ENCODE results near the gene HOMER2.
"Not testable (repeated sequence)": the region's sequence is repeated elsewhere in the genome, so short reads cannot be mapped to it uniquely, and the experiment has no call there.

HOMER2 gene

DNA sequence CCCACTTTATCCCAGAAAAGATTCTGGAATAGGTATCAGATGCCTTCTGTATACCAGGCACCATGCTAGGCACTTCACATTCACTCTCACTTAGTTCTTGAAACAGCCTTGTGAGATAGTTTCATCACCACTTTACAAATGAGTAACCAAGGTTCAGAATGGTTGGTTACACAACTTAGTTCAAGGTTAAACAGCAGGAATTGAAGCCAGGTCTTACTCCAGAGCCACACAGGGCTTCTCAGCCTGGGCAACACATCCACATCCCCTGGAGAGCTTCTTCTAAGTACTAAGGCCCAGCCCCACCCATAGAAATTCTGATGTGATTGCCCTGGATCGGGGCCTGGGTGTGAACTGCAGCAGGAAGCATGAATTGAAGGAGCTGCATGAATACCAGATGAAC, 124.4 kb downstream of the HOMER2 start:
- TF ChIP-seq, protein P1, sequence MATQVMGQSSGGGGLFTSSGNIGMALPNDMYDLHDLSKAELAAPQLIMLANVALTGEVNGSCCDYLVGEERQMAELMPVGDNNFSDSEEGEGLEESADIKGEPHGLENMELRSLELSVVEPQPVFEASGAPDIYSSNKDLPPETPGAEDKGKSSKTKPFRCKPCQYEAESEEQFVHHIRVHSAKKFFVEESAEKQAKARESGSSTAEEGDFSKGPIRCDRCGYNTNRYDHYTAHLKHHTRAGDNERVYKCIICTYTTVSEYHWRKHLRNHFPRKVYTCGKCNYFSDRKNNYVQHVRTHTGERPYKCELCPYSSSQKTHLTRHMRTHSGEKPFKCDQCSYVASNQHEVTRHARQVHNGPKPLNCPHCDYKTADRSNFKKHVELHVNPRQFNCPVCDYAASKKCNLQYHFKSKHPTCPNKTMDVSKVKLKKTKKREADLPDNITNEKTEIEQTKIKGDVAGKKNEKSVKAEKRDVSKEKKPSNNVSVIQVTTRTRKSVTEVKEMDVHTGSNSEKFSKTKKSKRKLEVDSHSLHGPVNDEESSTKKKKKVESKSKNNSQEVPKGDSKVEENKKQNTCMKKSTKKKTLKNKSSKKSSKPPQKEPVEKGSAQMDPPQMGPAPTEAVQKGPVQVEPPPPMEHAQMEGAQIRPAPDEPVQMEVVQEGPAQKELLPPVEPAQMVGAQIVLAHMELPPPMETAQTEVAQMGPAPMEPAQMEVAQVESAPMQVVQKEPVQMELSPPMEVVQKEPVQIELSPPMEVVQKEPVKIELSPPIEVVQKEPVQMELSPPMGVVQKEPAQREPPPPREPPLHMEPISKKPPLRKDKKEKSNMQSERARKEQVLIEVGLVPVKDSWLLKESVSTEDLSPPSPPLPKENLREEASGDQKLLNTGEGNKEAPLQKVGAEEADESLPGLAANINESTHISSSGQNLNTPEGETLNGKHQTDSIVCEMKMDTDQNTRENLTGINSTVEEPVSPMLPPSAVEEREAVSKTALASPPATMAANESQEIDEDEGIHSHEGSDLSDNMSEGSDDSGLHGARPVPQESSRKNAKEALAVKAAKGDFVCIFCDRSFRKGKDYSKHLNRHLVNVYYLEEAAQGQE (IDR thresholded peaks at IDR 0.05; ENCODE audit: insufficient replicate concordance, low read depth): no peak
- no peak for TF ChIP-seq SPI1 (IDR thresholded peaks at IDR 0.05; ENCODE audit: borderline replicate concordance, low read depth)
- TF ChIP-seq GABPA (IDR thresholded peaks at IDR 0.05; ENCODE audit: low read depth): no peak
- no peak for TF ChIP-seq POLR2AphosphoS5 (IDR thresholded peaks at IDR 0.05; ENCODE audit: low read depth)
- TF ChIP-seq, protein P2, sequence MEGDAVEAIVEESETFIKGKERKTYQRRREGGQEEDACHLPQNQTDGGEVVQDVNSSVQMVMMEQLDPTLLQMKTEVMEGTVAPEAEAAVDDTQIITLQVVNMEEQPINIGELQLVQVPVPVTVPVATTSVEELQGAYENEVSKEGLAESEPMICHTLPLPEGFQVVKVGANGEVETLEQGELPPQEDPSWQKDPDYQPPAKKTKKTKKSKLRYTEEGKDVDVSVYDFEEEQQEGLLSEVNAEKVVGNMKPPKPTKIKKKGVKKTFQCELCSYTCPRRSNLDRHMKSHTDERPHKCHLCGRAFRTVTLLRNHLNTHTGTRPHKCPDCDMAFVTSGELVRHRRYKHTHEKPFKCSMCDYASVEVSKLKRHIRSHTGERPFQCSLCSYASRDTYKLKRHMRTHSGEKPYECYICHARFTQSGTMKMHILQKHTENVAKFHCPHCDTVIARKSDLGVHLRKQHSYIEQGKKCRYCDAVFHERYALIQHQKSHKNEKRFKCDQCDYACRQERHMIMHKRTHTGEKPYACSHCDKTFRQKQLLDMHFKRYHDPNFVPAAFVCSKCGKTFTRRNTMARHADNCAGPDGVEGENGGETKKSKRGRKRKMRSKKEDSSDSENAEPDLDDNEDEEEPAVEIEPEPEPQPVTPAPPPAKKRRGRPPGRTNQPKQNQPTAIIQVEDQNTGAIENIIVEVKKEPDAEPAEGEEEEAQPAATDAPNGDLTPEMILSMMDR (IDR thresholded peaks at IDR 0.05; ENCODE audit: insufficient read depth, low read length): no peak
- Histone ChIP-seq H3K27me3 (ENCODE audit: insufficient read depth, poor library complexity, severe bottlenecking) (no peaks in the 10 kb centered on the region), H3K27ac (replicated peaks) (no peak overlapping the region), H3K4me3 (replicated peaks; ENCODE audit: insufficient read depth, low read length) (no peak overlapping the region)
- DNase-seq (ENCODE audit: low read depth in 1 of 2, low spot score in 1 of 2): no peak

DNA sequence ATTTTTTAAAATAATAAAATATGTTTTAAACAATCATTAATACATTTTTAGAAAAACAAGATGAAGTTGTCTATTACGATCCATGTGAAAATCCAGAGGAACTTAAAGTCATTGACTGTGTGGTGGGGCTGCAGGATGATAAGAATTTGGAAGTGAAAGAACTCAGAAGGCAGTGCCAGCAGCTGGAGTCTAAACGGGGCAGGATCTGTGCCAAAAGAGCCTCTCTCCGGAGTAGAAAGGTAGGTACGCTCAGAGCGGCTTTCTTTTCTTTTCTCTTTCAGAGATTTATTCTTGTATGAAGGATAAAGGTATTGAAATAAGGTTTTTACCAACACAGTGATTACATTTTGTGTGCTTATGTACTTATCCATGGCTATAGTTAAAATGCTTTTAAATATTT, 129.5 kb downstream of the HOMER2 start:
- Histone ChIP-seq H3K4me3 (replicated peaks; ENCODE audit: insufficient read depth, low read length) (no peak overlapping the region), H3K27ac (replicated peaks) (no peak overlapping the region), H3K27me3 (ENCODE audit: insufficient read depth, poor library complexity, severe bottlenecking) (no peaks in the 10 kb centered on the region)
- no peak for DNase-seq (ENCODE audit: low read depth in 1 of 2, low spot score in 1 of 2)
- TF ChIP-seq, protein P2 (IDR thresholded peaks at IDR 0.05; ENCODE audit: insufficient read depth, low read length): no peak
- TF ChIP-seq, protein P1 (IDR thresholded peaks at IDR 0.05; ENCODE audit: insufficient replicate concordance, low read depth): no peak
- no peak for TF ChIP-seq GABPA (IDR thresholded peaks at IDR 0.05; ENCODE audit: low read depth)

DNA sequence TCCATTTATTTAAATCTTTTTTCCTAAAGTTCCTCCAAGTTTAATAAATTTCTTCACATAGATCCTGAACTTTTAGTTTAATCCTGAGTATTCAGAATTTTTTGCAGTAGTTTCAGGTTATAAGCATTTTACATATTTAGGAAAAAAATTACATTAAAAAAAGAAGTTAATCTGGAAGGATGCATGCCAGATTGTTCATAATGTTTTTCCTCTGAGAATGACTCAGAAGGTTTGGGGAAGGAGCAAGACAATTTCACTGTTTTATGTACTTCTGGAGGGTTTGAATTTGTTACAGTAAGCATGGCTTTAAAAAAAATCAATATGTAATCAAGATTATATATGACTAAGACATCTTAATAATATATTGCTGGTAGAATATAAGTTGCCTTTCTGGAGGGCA, 130.7 kb downstream of the HOMER2 start:
- DNase-seq (ENCODE audit: low read depth in 1 of 2, low spot score in 1 of 2); H3K4me3 ChIP-seq (replicated peaks; ENCODE audit: insufficient read depth, low read length); H3K27me3 ChIP-seq (ENCODE audit: insufficient read depth, poor library complexity, severe bottlenecking); H3K27ac ChIP-seq (replicated peaks): not testable (repeated sequence)

DNA sequence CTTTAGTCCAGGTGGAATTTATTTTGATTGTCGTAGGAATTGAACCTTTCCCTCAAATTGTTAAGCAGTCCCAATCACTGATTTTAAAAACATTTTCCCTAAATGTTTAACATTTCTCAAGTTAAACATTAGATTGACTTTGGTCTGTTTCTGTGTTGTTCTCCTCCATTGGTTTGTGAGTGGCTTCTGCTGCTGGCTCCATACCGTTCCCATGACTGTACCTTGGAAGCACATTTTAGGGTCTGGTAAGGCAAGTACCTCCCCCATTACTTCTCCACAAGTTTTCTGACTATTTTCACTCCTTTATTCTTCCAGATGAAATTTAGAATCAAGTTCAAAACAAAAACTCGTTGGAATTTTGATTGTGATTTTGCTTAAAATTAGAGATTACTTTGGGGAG, 131.1 kb downstream of the HOMER2 start:
- H3K27ac ChIP-seq (replicated peaks): not testable (repeated sequence)

DNA sequence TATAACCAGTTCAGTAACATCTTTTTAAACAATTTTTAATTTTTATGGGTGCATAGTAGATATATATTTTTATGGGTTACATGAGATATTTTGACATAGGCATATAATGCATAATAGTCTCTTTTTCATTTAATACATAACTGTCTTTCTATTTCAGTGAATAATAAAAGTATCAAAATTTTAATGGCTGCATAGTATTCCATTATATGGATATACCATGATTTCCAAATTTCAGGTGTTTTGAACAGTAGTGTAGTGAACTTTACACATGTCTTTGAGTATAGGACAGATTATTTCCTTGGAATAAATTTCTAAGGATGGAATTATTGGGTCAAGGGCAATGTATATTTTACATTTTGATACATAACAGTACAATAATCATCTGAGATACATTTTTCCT, 132.4 kb downstream of the HOMER2 start:
- no peaks in the 10 kb centered on the region for H3K27me3 ChIP-seq (ENCODE audit: insufficient read depth, poor library complexity, severe bottlenecking)
- H3K4me3 ChIP-seq (replicated peaks; ENCODE audit: insufficient read depth, low read length): no peak overlapping the region
- no peak for DNase-seq (ENCODE audit: low read depth in 1 of 2, low spot score in 1 of 2)
- TF ChIP-seq POLR2AphosphoS5 (IDR thresholded peaks at IDR 0.05; ENCODE audit: low read depth) (no peak), GABPA (IDR thresholded peaks at IDR 0.05; ENCODE audit: low read depth) (no peak), SPI1 (IDR thresholded peaks at IDR 0.05; ENCODE audit: borderline replicate concordance, low read depth) (no peak)
- TF ChIP-seq, protein P1 (IDR thresholded peaks at IDR 0.05; ENCODE audit: insufficient replicate concordance, low read depth): no peak
- TF ChIP-seq, protein P2 (IDR thresholded peaks at IDR 0.05; ENCODE audit: insufficient read depth, low read length): no peak
- H3K27ac ChIP-seq (replicated peaks): no peak overlapping the region

More for the DNA sequence above, 131.1 kb downstream of the HOMER2 start:
- not testable (repeated sequence) for H3K27me3 ChIP-seq (ENCODE audit: insufficient read depth, poor library complexity, severe bottlenecking); H3K4me3 ChIP-seq (replicated peaks; ENCODE audit: insufficient read depth, low read length); DNase-seq (ENCODE audit: low read depth in 1 of 2, low spot score in 1 of 2)

Measured in HL-60 (cell line).